Caco-2 (cell line): ENCODE results near the gene RFC4. TPM values are rescaled to one million over a fixed set of nuclear protein-coding genes. Genes with fewer than 3 reads are reported as not detected.
"Not testable (repeated sequence)": the region's sequence is repeated elsewhere in the genome, so short reads cannot be mapped to it uniquely, and the experiment has no call there.

Source experiments
- BruUV-seq: library from RNA; stranded (reverse); fragments of 400-500 nt; replicated peaks from 2 replicates; lab custom pipeline; 2021; lab: Mats Ljungman, UMichigan
- CTCF ChIA-PET: fragments of 300-600 bp; sonication (Branson Sonifier 250); formaldehyde crosslinking; loops from one replicate; lab custom pipeline; 2022; ENCODE audit warnings: antibody characterized with exemption; lab: Charles Lee
- POLR2A ChIA-PET: fragments of 300-600 bp; sonication (Branson Sonifier 250); formaldehyde crosslinking; loops from one replicate; lab custom pipeline; 2022; ENCODE audit warnings: antibody characterized with exemption; lab: Charles Lee
- DNase-seq, 2 experiments: peaks; one replicate each; pipeline versions ENCODE4 v3.0.0 to v3.0.0-alpha.2; 2020 to 2022
- H3K27me3 ChIP-seq: replicated peaks from 2 replicates; pipeline ENCODE4 v1.6.0; 2011; ENCODE audit warnings: low read length; ENCODE audit not compliant: control insufficient read depth, insufficient read depth
- H3K36me3 ChIP-seq: 2 replicates; pipeline ENCODE4 v1.5.1; 2011; ENCODE audit warnings: low read length; ENCODE audit not compliant: control insufficient read depth, insufficient read depth
- H3K4me1 ChIP-seq: fragments of 250-450 bp; sonication (Bioruptor Pico); 2 replicates; pipeline ENCODE4 v1.5.1; 2020; ENCODE audit warnings: mild to moderate bottlenecking
- H3K4me3 ChIP-seq: 2 replicates; pipeline ENCODE4 v1.5.1; 2011; ENCODE audit warnings: low read depth, mild to moderate bottlenecking, control low read depth, low read length
- H3K9me3 ChIP-seq: fragments of 250-450 bp; sonication (Bioruptor Pico); 2 replicates; pipeline ENCODE4 v1.5.1; 2020; ENCODE audit warnings: mild to moderate bottlenecking, moderate library complexity
- H3K27ac Mint-ChIP-seq: one replicate; pipeline ENCODE4 v1.8.0; 2022; ENCODE audit warnings: mixed read lengths; ENCODE audit not compliant: unreplicated experiment
- H3K27me3 Mint-ChIP-seq: one replicate; pipeline ENCODE4 v1.8.0; 2022; ENCODE audit warnings: mixed read lengths; ENCODE audit not compliant: insufficient read depth, unreplicated experiment
- H3K36me3 Mint-ChIP-seq: one replicate; pipeline ENCODE4 v1.8.0; 2022; ENCODE audit warnings: mild to moderate bottlenecking, mixed read lengths; ENCODE audit not compliant: insufficient read depth, unreplicated experiment
- H3K4me1 Mint-ChIP-seq: one replicate; pipeline ENCODE4 v1.8.0; 2022; ENCODE audit warnings: low read depth, mixed read lengths; ENCODE audit not compliant: unreplicated experiment
- H3K4me3 Mint-ChIP-seq: one replicate; pipeline ENCODE4 v1.8.0; 2022; ENCODE audit warnings: mild to moderate bottlenecking, moderate library complexity, mixed read lengths; ENCODE audit not compliant: unreplicated experiment
- H3K9me3 Mint-ChIP-seq: one replicate; pipeline ENCODE4 v1.8.0; 2022; ENCODE audit warnings: mixed read lengths; ENCODE audit not compliant: unreplicated experiment
- intact Hi-C: fragments of 100-400 bp; cut with micrococcal nuclease; formaldehyde crosslinking; loops from one replicate; pipeline ENCODE4 v1.10.0; 2022; ENCODE audit not compliant: unreplicated experiment
- total RNA-seq: library from RNA; stranded (reverse); gene quantifications from 2 replicates; pipeline ENCODE4 v1.2.3, GENCODE V29; 2022
- TF ChIP-seq, protein P1 (sequence below), 2 experiments: fragments of 200-600 bp in 1 of 2; IDR thresholded peaks; 1 replicate in 1 of 2; 2 replicates in 1 of 2; pipeline versions ENCODE4 v1.5.1 to v1.8.0; 2011 to 2022; ENCODE audit warnings: antibody characterized with exemption in 1 of 2, control low read depth in 1 of 2, inconsistent platforms in 1 of 2, low read depth in 1 of 2, low read length in 1 of 2, mild to moderate bottlenecking in 1 of 2, moderate library complexity in 1 of 2; ENCODE audit not compliant: insufficient read depth in 1 of 2, severe bottlenecking in 1 of 2, unreplicated experiment in 1 of 2

The RFC4 gene
- total RNA-seq, 1 experiment from 2014 or later, result 62.2 TPM

DNA sequence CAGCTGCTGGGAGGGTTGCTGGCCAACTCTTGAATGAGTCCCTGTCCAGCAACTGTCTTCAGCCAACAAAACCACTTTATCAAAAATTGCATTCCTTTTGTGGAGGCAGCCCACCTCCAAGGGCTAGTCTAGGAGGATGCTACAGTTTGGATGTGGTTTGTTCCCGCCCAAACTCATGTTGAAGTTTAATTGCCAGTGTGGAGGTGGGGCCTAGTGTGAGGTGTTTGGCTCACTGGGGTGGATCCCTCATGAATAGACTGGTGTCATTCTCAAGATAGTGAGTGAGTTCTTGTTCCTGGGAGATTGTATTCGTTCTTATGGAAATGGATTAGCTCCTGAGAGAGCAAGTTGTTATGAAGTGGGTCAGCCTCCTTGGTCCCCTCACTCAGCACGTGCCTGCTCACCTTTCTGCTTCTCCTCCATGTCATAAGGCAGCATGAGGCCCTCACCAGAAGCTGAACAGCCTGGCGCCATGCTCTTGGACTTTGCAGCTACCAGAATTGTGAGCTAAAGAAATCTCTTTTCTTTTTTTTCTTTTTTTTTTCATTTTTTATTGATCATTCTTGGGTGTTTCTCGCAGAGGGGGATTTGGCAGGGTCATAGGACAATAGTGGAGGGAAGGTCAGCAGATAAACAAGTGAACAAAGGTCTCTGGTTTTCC lies 4.2 kb upstream of the RFC4 start:
- BruUV-seq, result no TSS peak
- Histone ChIP-seq H3K27me3 (no peaks in the 10 kb centered on the region), H3K4me1 (no peaks in the 10 kb centered on the region; the same call in 1 of the 2 replicates), H3K36me3 (no peaks in the 10 kb centered on the region), H3K9me3 (no peaks in the 10 kb centered on the region), H3K4me3 (no peak overlapping the region)
- Mint-ChIP-seq H3K9me3 (no peaks in the 10 kb centered on the region), H3K27ac (no peak overlapping the region), H3K4me3 (no peak overlapping the region), H3K27me3 (no peaks in the 10 kb centered on the region), H3K4me1 (no peaks in the 10 kb centered on the region), H3K36me3 (peaks cover 8% of the 10 kb centered on the region)
- ChIA-PET POLR2A (no interaction called here), CTCF (no interaction called here)
- DNase-seq, result no peak
- TF ChIP-seq, protein P1, sequence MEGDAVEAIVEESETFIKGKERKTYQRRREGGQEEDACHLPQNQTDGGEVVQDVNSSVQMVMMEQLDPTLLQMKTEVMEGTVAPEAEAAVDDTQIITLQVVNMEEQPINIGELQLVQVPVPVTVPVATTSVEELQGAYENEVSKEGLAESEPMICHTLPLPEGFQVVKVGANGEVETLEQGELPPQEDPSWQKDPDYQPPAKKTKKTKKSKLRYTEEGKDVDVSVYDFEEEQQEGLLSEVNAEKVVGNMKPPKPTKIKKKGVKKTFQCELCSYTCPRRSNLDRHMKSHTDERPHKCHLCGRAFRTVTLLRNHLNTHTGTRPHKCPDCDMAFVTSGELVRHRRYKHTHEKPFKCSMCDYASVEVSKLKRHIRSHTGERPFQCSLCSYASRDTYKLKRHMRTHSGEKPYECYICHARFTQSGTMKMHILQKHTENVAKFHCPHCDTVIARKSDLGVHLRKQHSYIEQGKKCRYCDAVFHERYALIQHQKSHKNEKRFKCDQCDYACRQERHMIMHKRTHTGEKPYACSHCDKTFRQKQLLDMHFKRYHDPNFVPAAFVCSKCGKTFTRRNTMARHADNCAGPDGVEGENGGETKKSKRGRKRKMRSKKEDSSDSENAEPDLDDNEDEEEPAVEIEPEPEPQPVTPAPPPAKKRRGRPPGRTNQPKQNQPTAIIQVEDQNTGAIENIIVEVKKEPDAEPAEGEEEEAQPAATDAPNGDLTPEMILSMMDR (IDR thresholded peaks at IDR 0.05; ENCODE audit: insufficient read depth in 1 of 2, low read depth in 1 of 2, low read length in 1 of 2, severe bottlenecking in 1 of 2, unreplicated experiment in 1 of 2), result no peak
- intact Hi-C loops, result no loop called here

DNA sequence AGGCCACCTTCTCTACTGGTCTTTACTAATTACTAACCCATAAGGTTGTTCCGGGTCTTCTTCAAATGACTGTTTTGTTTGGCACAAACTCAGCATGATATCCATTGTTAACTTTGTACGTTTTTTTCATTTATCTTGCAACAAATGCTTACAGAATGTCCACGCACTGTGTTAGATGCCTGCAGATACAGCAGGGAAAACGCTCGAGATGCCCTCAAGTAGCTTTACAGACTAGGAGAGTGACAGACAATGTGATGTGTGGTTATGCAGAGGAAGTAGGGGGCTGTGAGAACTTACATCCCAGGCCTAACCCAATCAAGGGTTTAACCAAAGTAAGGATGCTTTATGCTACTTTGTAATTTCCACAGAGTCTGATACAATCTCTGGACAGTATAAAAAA lies 949 bp upstream of the RFC4 start:
- Mint-ChIP-seq H3K27me3 (no peaks in the 10 kb centered on the region), H3K36me3 (peaks cover 24% of the 10 kb centered on the region), H3K4me1 (no peaks in the 10 kb centered on the region), H3K27ac (peak overlapping the region; percentile 84), H3K9me3 (no peaks in the 10 kb centered on the region), H3K4me3 (peak overlapping the region; percentile 74)
- H3K36me3 ChIP-seq, result no peaks in the 10 kb centered on the region
- H3K4me3 ChIP-seq, result peak overlapping the region; percentile 73
- no peaks in the 10 kb centered on the region for H3K9me3 ChIP-seq
- BruUV-seq, result no TSS peak
- ChIA-PET POLR2A (no interaction called here), CTCF (interaction anchor here (0.6 to 0.7 kb wide), 2 partner anchors 193 to 930 kb away, joined by 4 read pairs; no protein-coding TSS in a partner anchor)
- no peaks in the 10 kb centered on the region for H3K27me3 ChIP-seq
- no peaks in the 10 kb centered on the region for H3K4me1 ChIP-seq
- TF ChIP-seq, protein P1 (IDR thresholded peaks at IDR 0.05; ENCODE audit: insufficient read depth in 1 of 2, low read depth in 1 of 2, low read length in 1 of 2, severe bottlenecking in 1 of 2, unreplicated experiment in 1 of 2), result no peak
- no peak for DNase-seq
- intact Hi-C loops, result loop anchor here (2.0 kb wide), 1 partner anchor 16 kb away; no protein-coding TSS in a partner anchor

DNA sequence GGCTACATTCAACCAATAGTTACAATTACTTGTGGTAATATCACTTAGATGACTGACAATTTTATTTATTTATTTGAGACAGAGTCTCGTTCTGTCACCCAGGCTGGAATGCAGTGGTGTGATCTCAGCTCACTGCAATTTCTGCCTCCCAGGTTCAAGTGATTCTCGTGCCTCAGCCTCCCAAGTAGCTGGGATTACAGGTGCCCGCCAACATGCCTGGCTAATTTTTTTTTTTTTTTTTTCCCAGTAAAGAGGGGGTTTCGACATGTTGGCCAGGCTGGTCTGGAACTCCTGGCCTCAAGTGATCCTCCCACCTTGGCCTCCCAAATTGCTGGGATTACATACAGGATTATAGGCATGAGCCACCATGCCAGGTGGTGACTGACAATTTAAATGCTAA lies 2.8 kb downstream of the RFC4 start:
- H3K4me1 ChIP-seq, BruUV-seq, POLR2A ChIA-PET, H3K27me3 ChIP-seq, DNase-seq, H3K27ac Mint-ChIP-seq, H3K4me3 Mint-ChIP-seq, H3K36me3 ChIP-seq, H3K9me3 Mint-ChIP-seq, intact Hi-C loops, H3K4me3 ChIP-seq, H3K27me3 Mint-ChIP-seq, CTCF ChIA-PET, H3K4me1 Mint-ChIP-seq, H3K9me3 ChIP-seq: not testable (repeated sequence)
- H3K36me3 Mint-ChIP-seq, result peaks cover 40% of the 10 kb centered on the region
